SK-N-SH (cell line): ENCODE data around the gene GPHB5. TPM values are rescaled to one million over a fixed set of nuclear protein-coding genes. Genes with fewer than 3 reads are reported as not detected.

ENCODE experiments used
- CTCF ChIA-PET: fragments of 300-600, 350-600 bp; formaldehyde crosslinking; extraction: SDS; loops from one replicate; lab custom pipeline; 2021; lab: Yijun Ruan, JAX
- POLR2A ChIA-PET: fragments of 350-600 bp; sonication (Branson Sonifier 250); formaldehyde crosslinking; extraction: SDS; loops from one replicate; lab custom pipeline; 2020; ENCODE audit warnings: antibody characterized with exemption, inconsistent platforms; lab: Yijun Ruan, JAX
- DNase-seq: peaks from one replicate; pipeline ENCODE4 v3.0.0; 2012
- H2AFZ ChIP-seq: fragments of 200-600 bp; sonication (generic); 2 replicates; pipeline ENCODE4 v1.8.1; 2016; ENCODE audit warnings: antibody characterized with exemption, mild to moderate bottlenecking, low read depth
- H3F3A ChIP-seq: fragments of 200-600 bp; sonication (generic); replicated peaks from 2 replicates; pipeline ENCODE3; 2016; ENCODE audit warnings: antibody characterized with exemption, mild to moderate bottlenecking; ENCODE audit not compliant: insufficient read depth
- H3K27ac ChIP-seq, 2 experiments: fragments of 200-500 bp in 1 of 2; fragments of 200-600 bp in 1 of 2; sonication (Bioruptor generic) in 1 of 2; sonication (generic), shearing (Covaris generic) in 1 of 2; 2 replicates each; pipeline versions ENCODE4 v1.5.1 to v1.6.1; 2014 to 2016; ENCODE audit warnings: low read depth in 2 of 2, inconsistent platforms in 1 of 2, low read length in 1 of 2, mild to moderate bottlenecking in 1 of 2, mixed read lengths in 1 of 2
- H3K27me3 ChIP-seq: fragments of 200-600 bp; sonication (generic), shearing (Covaris generic); 2 replicates; pipeline ENCODE4 v1.6.1; 2016; ENCODE audit warnings: mixed run types; ENCODE audit not compliant: insufficient read depth
- H3K36me3 ChIP-seq, 2 experiments: fragments of 200-500 bp in 1 of 2; fragments of 200-600 bp in 1 of 2; sonication (Bioruptor generic) in 1 of 2; sonication (generic) in 1 of 2; replicated peaks in 1 of 2; 2 replicates each; pipeline versions ENCODE3 to v1.5.1; 2014 to 2016; ENCODE audit warnings: low read length in 1 of 2, mild to moderate bottlenecking in 1 of 2; ENCODE audit not compliant: insufficient read depth in 2 of 2, control insufficient read depth in 1 of 2
- H3K4me1 ChIP-seq, 2 experiments: fragments of 200-500 bp in 1 of 2; fragments of 200-600 bp in 1 of 2; sonication (Bioruptor generic) in 1 of 2; sonication (generic), shearing (Covaris generic) in 1 of 2; 2 replicates each; pipeline versions ENCODE4 v1.5.1 to v1.6.1; 2014 to 2016; ENCODE audit warnings: low read depth in 1 of 2, low read length in 1 of 2, mixed run types in 1 of 2; ENCODE audit not compliant: insufficient read depth in 2 of 2, control insufficient read depth in 1 of 2
- H3K4me2 ChIP-seq: fragments of 200-600 bp; sonication (generic), shearing (Covaris generic); 2 replicates; pipeline ENCODE4 v1.6.1; 2017; ENCODE audit warnings: mixed run types
- H3K4me3 ChIP-seq, 2 experiments: fragments of 200-500 bp in 1 of 2; fragments of 200-600 bp in 1 of 2; sonication (Bioruptor generic) in 1 of 2; sonication (generic), shearing (Covaris generic) in 1 of 2; 2 replicates each; pipeline versions ENCODE4 v1.5.1 to v1.8.1; 2014 to 2016; ENCODE audit warnings: low read depth in 2 of 2, inconsistent platforms in 1 of 2, low read length in 1 of 2, mild to moderate bottlenecking in 1 of 2, mixed read lengths in 1 of 2, moderate library complexity in 1 of 2
- H3K79me2 ChIP-seq: fragments of 200-600 bp; sonication (generic); 2 replicates; pipeline ENCODE4 v1.8.1; 2017; ENCODE audit warnings: mild to moderate bottlenecking; ENCODE audit not compliant: insufficient read depth
- H3K9ac ChIP-seq: fragments of 200-600 bp; sonication (generic); 2 replicates; pipeline ENCODE4 v1.6.1; 2017; ENCODE audit warnings: mixed run types
- H3K9me2 ChIP-seq: fragments of 200-600 bp; sonication (generic); 2 replicates; pipeline ENCODE4 v1.6.1; 2017; ENCODE audit warnings: mixed run types
- H3K9me3 ChIP-seq: fragments of 200-600 bp; sonication (generic); 2 replicates; pipeline ENCODE4 v1.6.1; 2017; ENCODE audit warnings: mixed run types, mild to moderate bottlenecking, moderate library complexity
- H4K20me1 ChIP-seq: fragments of 200-600 bp; sonication (generic); 2 replicates; pipeline ENCODE4 v1.6.1; 2017; ENCODE audit warnings: mild to moderate bottlenecking, mixed run types; ENCODE audit not compliant: insufficient read depth
- CHD2 ChIP-seq: fragments of 150-350 bp; IDR thresholded peaks from 2 replicates; pipeline ENCODE4 v1.6.1; 2018; ENCODE audit warnings: low read length; ENCODE audit not compliant: partially characterized antibody
- EP300 ChIP-seq, 2 experiments: IDR thresholded peaks; 2 replicates each; pipeline versions ENCODE4 v1.4.0 to v1.6.1; 2012; ENCODE audit warnings: borderline replicate concordance in 1 of 2, low read depth in 1 of 2, low read length in 1 of 2
- EZH2phosphoT487 ChIP-seq: fragments of 200-600 bp; sonication (generic); IDR thresholded peaks from 2 replicates; pipeline ENCODE4 v1.6.1; 2017; ENCODE audit warnings: low read depth, mixed run types, mild to moderate bottlenecking, antibody characterized with exemption, moderate library complexity, borderline replicate concordance
- FOSL2 ChIP-seq: IDR thresholded peaks from 2 replicates; pipeline ENCODE4 v1.4.0; 2012; ENCODE audit warnings: low read depth, mild to moderate bottlenecking, moderate library complexity, borderline replicate concordance
- FOXM1 ChIP-seq: IDR thresholded peaks from 2 replicates; pipeline ENCODE4 v1.4.0; 2012; ENCODE audit warnings: low read depth, mild to moderate bottlenecking
- GABPA ChIP-seq: IDR thresholded peaks from 2 replicates; pipeline ENCODE4 v1.4.0; 2012; ENCODE audit warnings: low read depth, mild to moderate bottlenecking
- IRF3 ChIP-seq: fragments of 150-350 bp; IDR thresholded peaks from 2 replicates; pipeline ENCODE4 v1.6.1; 2016; ENCODE audit warnings: mild to moderate bottlenecking, low read depth, low read length
- JUND ChIP-seq: IDR thresholded peaks from 2 replicates; pipeline ENCODE4 v1.4.0; 2012
- MAX ChIP-seq: IDR thresholded peaks from 2 replicates; pipeline ENCODE4 v1.4.0; 2012; ENCODE audit warnings: low read depth
- MEF2A ChIP-seq: IDR thresholded peaks from 2 replicates; pipeline ENCODE4 v1.4.0; 2012; ENCODE audit warnings: low read depth, borderline replicate concordance
- MXI1 ChIP-seq: IDR thresholded peaks from 2 replicates; pipeline ENCODE4 v1.6.1; 2012; ENCODE audit warnings: mild to moderate bottlenecking, low read depth, low read length, improper control_type of control experiment
- NFIC ChIP-seq: IDR thresholded peaks from 2 replicates; pipeline ENCODE4 v1.4.0; 2012; ENCODE audit warnings: borderline replicate concordance
- NRF1 ChIP-seq: IDR thresholded peaks from 2 replicates; pipeline ENCODE4 v1.6.1; 2012; ENCODE audit warnings: low read depth, mild to moderate bottlenecking, low read length
- PBX3 ChIP-seq: IDR thresholded peaks from 2 replicates; pipeline ENCODE4; 2012
- RCOR1 ChIP-seq: fragments of 150-350 bp; IDR thresholded peaks from 2 replicates; pipeline ENCODE4 v1.6.1; 2017; ENCODE audit warnings: antibody characterized with exemption, low read length
- RFX5 ChIP-seq: IDR thresholded peaks from 2 replicates; pipeline ENCODE4 v1.6.1; 2012; ENCODE audit warnings: mild to moderate bottlenecking, improper control_type of control experiment, low read length
- RXRA ChIP-seq: IDR thresholded peaks from 2 replicates; pipeline ENCODE4 v1.4.0; 2012; ENCODE audit warnings: low read depth, mild to moderate bottlenecking, borderline replicate concordance
- SIN3A ChIP-seq: IDR thresholded peaks from 2 replicates; pipeline ENCODE4 v1.6.1; 2012; ENCODE audit warnings: low read depth, mild to moderate bottlenecking, low read length, moderate library complexity, borderline replicate concordance
- SMC3 ChIP-seq: IDR thresholded peaks from 2 replicates; pipeline ENCODE4 v1.6.1; 2012; ENCODE audit warnings: low read depth, low read length, improper control_type of control experiment
- TCF12 ChIP-seq: IDR thresholded peaks from 2 replicates; pipeline ENCODE4 v1.4.0; 2012
- TEAD4 ChIP-seq: IDR thresholded peaks from 2 replicates; pipeline ENCODE4 v1.4.0; 2012; ENCODE audit warnings: mild to moderate bottlenecking, borderline replicate concordance; ENCODE audit not compliant: insufficient read depth
- WGBS: methylation state at CpG from one replicate; pipeline ENCODE4 v1.1.6; 2017; ENCODE audit warnings: low lambda C conversion rate; 5-methylcytosine and 5-hydroxymethylcytosine counted together
- polyA plus RNA-seq, 3 experiments: library from polyadenylated mRNA; depleted of rRNA; stranded (reverse); fragments of >200 nt; gene quantifications; 2 replicates each; pipeline ENCODE4 v1.2.3, GENCODE V29; 2012

Gene GPHB5
- polyA plus RNA-seq, 1 of the 3 experiments (the other 2 are of a cell fraction) = not detected

- ChIA-PET CTCF (interaction anchor here (1.2 to 8.1 kb wide), 2 partner anchors 11 to 1111 kb away, joined by 3 to 54 read pairs; no protein-coding TSS in a partner anchor), POLR2A (no interaction called here)
- no peak overlapping the region for H3K4me3 ChIP-seq
- 25% methylated on average over 3 of the region's 3 CpGs for WGBS
- no peak overlapping the region for H2AFZ ChIP-seq
- no peaks in the 10 kb centered on the region for H3K36me3 ChIP-seq
- no peaks in the 10 kb centered on the region for H3K9me3 ChIP-seq
- no peaks in the 10 kb centered on the region for H4K20me1 ChIP-seq
- no peaks in the 10 kb centered on the region; the same call in 1 of the 2 replicates for H3K79me2 ChIP-seq
- H3K27me3 ChIP-seq = no peaks in the 10 kb centered on the region
- H3K9ac ChIP-seq = no peak overlapping the region
- TF ChIP-seq EZH2phosphoT487 (no peak), FOXM1 (no peak), MEF2A (no peak), RCOR1 (no peak), GABPA (no peak), IRF3 (no peak), NRF1 (no peak), EP300 (IDR thresholded peaks at IDR 0.05; ENCODE audit: borderline replicate concordance in 1 of 2, low read depth in 1 of 2, low read length in 1 of 2) (no peak)
- no peaks in the 10 kb centered on the region for H3K9me2 ChIP-seq
- H3F3A ChIP-seq = no peaks in the 10 kb centered on the region
- H3K27ac ChIP-seq = no peak overlapping the region
- H3K4me1 ChIP-seq = peaks cover 0 to 3% of the 10 kb centered on the region in 2 experiments; a peak in 1 of 4 replicates
- no peak overlapping the region for H3K4me2 ChIP-seq
- no peak for DNase-seq
Measured at GRCh38 chr14:63273129-63273528, 45.6 kb downstream of the GPHB5 start.

- Histone ChIP-seq H3K4me2 (no peak overlapping the region), H3K36me3 (no peaks in the 10 kb centered on the region), H4K20me1 (no peaks in the 10 kb centered on the region), H2AFZ (no peak overlapping the region), H3K4me3 (no peak overlapping the region), H3K9me2 (no peaks in the 10 kb centered on the region), H3K4me1 (no peaks in the 10 kb centered on the region; a peak in 1 of 4 replicates), H3K27me3 (no peaks in the 10 kb centered on the region), H3K27ac (no peak overlapping the region), H3F3A (no peaks in the 10 kb centered on the region), H3K9ac (no peak overlapping the region), H3K79me2 (no peaks in the 10 kb centered on the region; the same call in 1 of the 2 replicates), H3K9me3 (no peaks in the 10 kb centered on the region)
- POLR2A ChIA-PET = no interaction called here
- CTCF ChIA-PET = interaction anchor here (0.6 to 1.3 kb wide), 2 partner anchors 8 to 1097 kb away, joined by 3 read pairs; no protein-coding TSS in a partner anchor
- DNase-seq = no peak
- TF ChIP-seq FOSL2 (no peak), EZH2phosphoT487 (no peak), NFIC (no peak), JUND (no peak), CHD2 (no peak), IRF3 (no peak), SIN3A (no peak), EP300 (IDR thresholded peaks at IDR 0.05; ENCODE audit: borderline replicate concordance in 1 of 2, low read depth in 1 of 2, low read length in 1 of 2) (no peak), MEF2A (no peak), NRF1 (no peak), MAX (no peak), PBX3 (no peak), MXI1 (no peak), RFX5 (no peak), GABPA (no peak), RXRA (no peak), SMC3 (no peak), TCF12 (no peak), RCOR1 (no peak), TEAD4 (no peak)
- WGBS = 52% methylated on average over 10 of the region's 11 CpGs
Measured at GRCh38 chr14:63269561-63270225, 49.0 kb downstream of the GPHB5 start.
